GM12875 (cell line): ENCODE measurements around the gene ASCL3.
"Not testable (repeated sequence)": the region's sequence is repeated elsewhere in the genome, so short reads cannot be mapped to it uniquely, and the experiment has no call there.

Experiments
- H3K4me3 ChIP-seq: one replicate; pipeline ENCODE4 v1.5.1; 2011; ENCODE audit warnings: low read depth, low read length, control low read depth
- TF ChIP-seq, protein P1 (sequence below): IDR thresholded peaks from 2 replicates; pipeline ENCODE4 v1.5.1; 2011; ENCODE audit warnings: low read depth, mild to moderate bottlenecking, control low read depth, inconsistent platforms, low read length, moderate library complexity, borderline replicate concordance; ENCODE audit not compliant: insufficient read depth

The ASCL3 gene

GRCh38 chr11:8942518-8943066, at the start of gene ASCL3:
ASCL3 (minus strand) TSS chr11:8943016; CDS start chr11:8938161, 4,855 bp downstream.
- TF ChIP-seq, protein P1, sequence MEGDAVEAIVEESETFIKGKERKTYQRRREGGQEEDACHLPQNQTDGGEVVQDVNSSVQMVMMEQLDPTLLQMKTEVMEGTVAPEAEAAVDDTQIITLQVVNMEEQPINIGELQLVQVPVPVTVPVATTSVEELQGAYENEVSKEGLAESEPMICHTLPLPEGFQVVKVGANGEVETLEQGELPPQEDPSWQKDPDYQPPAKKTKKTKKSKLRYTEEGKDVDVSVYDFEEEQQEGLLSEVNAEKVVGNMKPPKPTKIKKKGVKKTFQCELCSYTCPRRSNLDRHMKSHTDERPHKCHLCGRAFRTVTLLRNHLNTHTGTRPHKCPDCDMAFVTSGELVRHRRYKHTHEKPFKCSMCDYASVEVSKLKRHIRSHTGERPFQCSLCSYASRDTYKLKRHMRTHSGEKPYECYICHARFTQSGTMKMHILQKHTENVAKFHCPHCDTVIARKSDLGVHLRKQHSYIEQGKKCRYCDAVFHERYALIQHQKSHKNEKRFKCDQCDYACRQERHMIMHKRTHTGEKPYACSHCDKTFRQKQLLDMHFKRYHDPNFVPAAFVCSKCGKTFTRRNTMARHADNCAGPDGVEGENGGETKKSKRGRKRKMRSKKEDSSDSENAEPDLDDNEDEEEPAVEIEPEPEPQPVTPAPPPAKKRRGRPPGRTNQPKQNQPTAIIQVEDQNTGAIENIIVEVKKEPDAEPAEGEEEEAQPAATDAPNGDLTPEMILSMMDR, result no peak
- no peak within 1 kb of the TSS for H3K4me3 ChIP-seq

- H3K4me3 ChIP-seq, result no peak overlapping the region
- TF ChIP-seq, protein P1, result no peak
Observed at GRCh38 chr11:8989453-8989852, 46.6 kb upstream of the ASCL3 start.

DNA sequence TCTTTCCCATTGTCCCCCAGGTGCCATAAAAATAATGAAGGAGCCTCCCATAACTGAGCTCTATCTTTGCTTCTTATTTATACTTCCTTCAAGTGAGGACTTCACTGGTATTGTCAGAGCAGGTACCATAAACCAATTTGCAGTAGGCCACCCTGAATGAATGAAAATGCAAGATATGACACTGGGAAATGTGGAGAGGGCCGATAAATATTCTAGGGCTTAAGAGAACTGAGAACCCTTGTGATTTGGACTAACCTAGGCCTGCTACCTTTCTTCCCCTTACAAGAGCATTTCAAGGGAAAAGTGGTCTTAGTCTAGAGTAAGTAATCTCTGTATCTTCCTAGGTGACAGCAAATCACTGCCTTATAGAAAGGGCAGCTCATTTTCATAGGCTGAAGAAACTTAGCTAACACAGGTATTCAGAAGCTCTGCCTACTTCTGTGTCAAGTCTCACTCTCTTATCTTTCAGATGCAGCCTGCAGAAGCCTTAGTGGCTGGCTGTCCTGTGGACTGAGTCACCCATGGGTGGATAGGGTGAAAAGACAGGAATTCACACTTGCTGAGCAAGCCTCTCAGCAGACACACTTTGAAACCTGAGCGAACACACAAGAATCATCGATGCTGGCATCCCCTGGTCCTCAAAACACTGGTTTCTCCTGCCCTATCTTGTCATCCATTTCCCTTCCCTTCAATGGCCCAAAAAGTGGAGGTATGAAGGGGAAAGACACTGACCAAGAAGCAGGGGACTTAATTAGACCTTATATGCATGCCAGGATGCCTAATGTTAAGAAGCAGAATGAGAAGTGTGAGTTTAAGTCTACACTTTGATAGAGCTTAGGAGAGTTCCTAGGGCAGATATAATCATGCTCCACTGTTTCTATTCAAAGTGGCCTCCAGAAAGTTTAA, 45.8 kb upstream of the ASCL3 start:
- TF ChIP-seq, protein P1, result no peak
- no peak overlapping the region for H3K4me3 ChIP-seq

- TF ChIP-seq, protein P1, result no peak
- no peak overlapping the region for H3K4me3 ChIP-seq
Observed at GRCh38 chr11:8987446-8987845, 44.6 kb upstream of the ASCL3 start.

GRCh38 chr11:8986772-8987171, 44.0 kb upstream of the ASCL3 start:
- H3K4me3 ChIP-seq, result not testable (repeated sequence)

- TF ChIP-seq, protein P1, result no peak
- H3K4me3 ChIP-seq, result no peak overlapping the region
Observed at GRCh38 chr11:8985462-8985861, 42.6 kb upstream of the ASCL3 start.

DNA sequence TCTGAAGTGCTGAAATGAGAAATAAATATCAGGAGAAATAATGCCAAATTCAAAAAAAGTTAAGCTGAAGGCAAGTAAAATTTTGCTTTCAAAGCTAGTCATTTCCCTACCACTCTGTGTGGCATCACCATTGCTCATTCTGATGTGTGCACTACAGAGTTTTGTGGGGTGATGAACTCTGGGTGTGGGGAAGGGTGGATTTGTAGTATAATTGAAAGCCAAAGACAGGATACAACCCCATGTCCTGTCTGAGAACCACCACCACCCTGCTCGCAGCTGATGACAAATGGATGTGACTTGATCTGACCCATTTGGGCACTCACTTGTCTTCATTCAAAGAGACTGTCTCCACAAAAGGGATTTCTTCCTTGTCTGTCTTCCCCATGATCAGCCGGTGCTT, 40.7 kb upstream of the ASCL3 start:
- TF ChIP-seq, protein P1, result no peak
- no peak overlapping the region for H3K4me3 ChIP-seq
